Activated T-cell treated with anti-CD3 and anti-CD28 coated beads for 24 hours (primary cell): ENCODE results near the gene SRGAP3.

Source experiments
- DNase-seq: peaks from one replicate; pipeline ENCODE4 v3.0.0-alpha.2; 2020; ENCODE audit warnings: low read depth

The SRGAP3 gene

GRCh38 chr3:9199775-9200174, 49.7 kb downstream of the SRGAP3 start:
- DNase-seq, result no peak

GRCh38 chr3:9198899-9199335, 50.5 kb downstream of the SRGAP3 start:
- DNase-seq, result no peak

GRCh38 chr3:9198261-9198660, 51.2 kb downstream of the SRGAP3 start:
- no peak for DNase-seq

GRCh38 chr3:9196020-9196419, 53.4 kb downstream of the SRGAP3 start:
- no peak for DNase-seq

GRCh38 chr3:9195390-9195789, 54.1 kb downstream of the SRGAP3 start:
- DNase-seq, result no peak

GRCh38 chr3:9194509-9195184, 54.8 kb downstream of the SRGAP3 start:
- DNase-seq, result no peak

- DNase-seq, result no peak
Observed at GRCh38 chr3:9193633-9194195, 55.7 kb downstream of the SRGAP3 start.

- DNase-seq, result no peak
Observed at GRCh38 chr3:9193211-9193610, 56.2 kb downstream of the SRGAP3 start.

GRCh38 chr3:9192248-9193025, 57.0 kb downstream of the SRGAP3 start:
- DNase-seq, result no peak

GRCh38 chr3:9190276-9190675, 59.2 kb downstream of the SRGAP3 start:
- no peak for DNase-seq

- no peak for DNase-seq
Observed at GRCh38 chr3:9188583-9188982, 60.9 kb downstream of the SRGAP3 start.

GRCh38 chr3:9185701-9186100, 63.7 kb downstream of the SRGAP3 start:
- no peak for DNase-seq

GRCh38 chr3:9185046-9185445, 64.4 kb downstream of the SRGAP3 start:
- DNase-seq, result no peak

- DNase-seq, result no peak
Observed at GRCh38 chr3:9184461-9184835, 65.0 kb downstream of the SRGAP3 start.

- DNase-seq, result no peak
Observed at GRCh38 chr3:9183811-9184460, 65.5 kb downstream of the SRGAP3 start.

- no peak for DNase-seq
Observed at GRCh38 chr3:9183011-9183410, 66.4 kb downstream of the SRGAP3 start.

- no peak for DNase-seq
Observed at GRCh38 chr3:9180764-9181117, 68.7 kb downstream of the SRGAP3 start.

- DNase-seq, result no peak
Observed at GRCh38 chr3:9179826-9180763, 69.4 kb downstream of the SRGAP3 start.

GRCh38 chr3:9178697-9179096, 70.7 kb downstream of the SRGAP3 start:
- DNase-seq, result no peak

GRCh38 chr3:9175421-9175820, 74.0 kb downstream of the SRGAP3 start:
- no peak for DNase-seq

- no peak for DNase-seq
Observed at GRCh38 chr3:9173445-9173844, 76.0 kb downstream of the SRGAP3 start.

GRCh38 chr3:9172851-9173321, 76.6 kb downstream of the SRGAP3 start:
- DNase-seq, result no peak
